ENCODE data around the gene ERN1. TPM values are rescaled to one million over a fixed set of nuclear protein-coding genes. Genes with fewer than 3 reads are reported as not detected.

Gene ERN1
- polyA plus RNA-seq, 1 donor from 2014 or later, result 2.3 TPM

DNA sequence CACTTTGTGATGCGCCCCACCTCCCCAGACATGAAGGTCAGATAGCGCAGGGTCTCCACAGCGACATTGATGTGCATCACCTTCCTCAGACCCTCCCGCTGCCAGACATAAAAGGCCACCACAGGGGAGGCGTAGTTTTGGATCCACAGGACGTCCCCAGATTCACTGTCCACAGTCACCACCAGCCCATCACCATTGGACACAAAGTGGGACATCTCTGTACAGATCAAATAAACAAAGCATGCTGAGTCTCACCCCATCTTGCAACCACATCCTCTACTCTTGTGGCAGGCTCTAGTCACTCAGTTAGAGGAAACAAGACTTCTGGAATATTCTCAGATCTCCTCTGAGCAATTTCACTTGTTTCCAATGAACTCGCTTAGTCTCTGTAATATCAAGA is 63.2 kb downstream of the ERN1 start:
- H3K79me2 ChIP-seq (replicated peaks; ENCODE audit: insufficient read depth, low read length), result no peaks in the 10 kb centered on the region
- H3K36me3 ChIP-seq (ENCODE audit: insufficient read depth, low read length), result peaks cover 14% of the 10 kb centered on the region
- H3K27me3 ChIP-seq (ENCODE audit: insufficient read depth, low read depth, low read length), result no peaks in the 10 kb centered on the region
- H3K27ac ChIP-seq (ENCODE audit: low read length), result no peak overlapping the region
- no peak overlapping the region for H2AFZ ChIP-seq (ENCODE audit: low read depth, low read length)
- H3K4me2 ChIP-seq (ENCODE audit: low read length), result no peak overlapping the region
- no peak overlapping the region for H3K9ac ChIP-seq (ENCODE audit: low read length)
- H3K9me2 ChIP-seq (ENCODE audit: insufficient read depth, low read length), result no peaks in the 10 kb centered on the region
- TF ChIP-seq EP300 (conservative IDR thresholded peaks at IDR 0.05; ENCODE audit: poor library complexity, severe bottlenecking), result no peak
- TF ChIP-seq, protein P1, sequence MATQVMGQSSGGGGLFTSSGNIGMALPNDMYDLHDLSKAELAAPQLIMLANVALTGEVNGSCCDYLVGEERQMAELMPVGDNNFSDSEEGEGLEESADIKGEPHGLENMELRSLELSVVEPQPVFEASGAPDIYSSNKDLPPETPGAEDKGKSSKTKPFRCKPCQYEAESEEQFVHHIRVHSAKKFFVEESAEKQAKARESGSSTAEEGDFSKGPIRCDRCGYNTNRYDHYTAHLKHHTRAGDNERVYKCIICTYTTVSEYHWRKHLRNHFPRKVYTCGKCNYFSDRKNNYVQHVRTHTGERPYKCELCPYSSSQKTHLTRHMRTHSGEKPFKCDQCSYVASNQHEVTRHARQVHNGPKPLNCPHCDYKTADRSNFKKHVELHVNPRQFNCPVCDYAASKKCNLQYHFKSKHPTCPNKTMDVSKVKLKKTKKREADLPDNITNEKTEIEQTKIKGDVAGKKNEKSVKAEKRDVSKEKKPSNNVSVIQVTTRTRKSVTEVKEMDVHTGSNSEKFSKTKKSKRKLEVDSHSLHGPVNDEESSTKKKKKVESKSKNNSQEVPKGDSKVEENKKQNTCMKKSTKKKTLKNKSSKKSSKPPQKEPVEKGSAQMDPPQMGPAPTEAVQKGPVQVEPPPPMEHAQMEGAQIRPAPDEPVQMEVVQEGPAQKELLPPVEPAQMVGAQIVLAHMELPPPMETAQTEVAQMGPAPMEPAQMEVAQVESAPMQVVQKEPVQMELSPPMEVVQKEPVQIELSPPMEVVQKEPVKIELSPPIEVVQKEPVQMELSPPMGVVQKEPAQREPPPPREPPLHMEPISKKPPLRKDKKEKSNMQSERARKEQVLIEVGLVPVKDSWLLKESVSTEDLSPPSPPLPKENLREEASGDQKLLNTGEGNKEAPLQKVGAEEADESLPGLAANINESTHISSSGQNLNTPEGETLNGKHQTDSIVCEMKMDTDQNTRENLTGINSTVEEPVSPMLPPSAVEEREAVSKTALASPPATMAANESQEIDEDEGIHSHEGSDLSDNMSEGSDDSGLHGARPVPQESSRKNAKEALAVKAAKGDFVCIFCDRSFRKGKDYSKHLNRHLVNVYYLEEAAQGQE (IDR thresholded peaks at IDR 0.05; ENCODE audit: borderline replicate concordance), result no peak
- no peak for TF ChIP-seq EZH2 (IDR thresholded peaks at IDR 0.05; ENCODE audit: borderline replicate concordance, insufficient read depth, low read length, poor library complexity, severe bottlenecking)
- no peak for TF ChIP-seq TAF1 (IDR thresholded peaks at IDR 0.05; ENCODE audit: low read depth)
- no peak for TF ChIP-seq RAD21 (conservative IDR thresholded peaks at IDR 0.05)
- TF ChIP-seq MXI1 (conservative IDR thresholded peaks at IDR 0.05; ENCODE audit: poor library complexity, severe bottlenecking), result no peak
- TF ChIP-seq SMC3 (conservative IDR thresholded peaks at IDR 0.05; ENCODE audit: poor library complexity), result no peak
- TF ChIP-seq, protein P2, sequence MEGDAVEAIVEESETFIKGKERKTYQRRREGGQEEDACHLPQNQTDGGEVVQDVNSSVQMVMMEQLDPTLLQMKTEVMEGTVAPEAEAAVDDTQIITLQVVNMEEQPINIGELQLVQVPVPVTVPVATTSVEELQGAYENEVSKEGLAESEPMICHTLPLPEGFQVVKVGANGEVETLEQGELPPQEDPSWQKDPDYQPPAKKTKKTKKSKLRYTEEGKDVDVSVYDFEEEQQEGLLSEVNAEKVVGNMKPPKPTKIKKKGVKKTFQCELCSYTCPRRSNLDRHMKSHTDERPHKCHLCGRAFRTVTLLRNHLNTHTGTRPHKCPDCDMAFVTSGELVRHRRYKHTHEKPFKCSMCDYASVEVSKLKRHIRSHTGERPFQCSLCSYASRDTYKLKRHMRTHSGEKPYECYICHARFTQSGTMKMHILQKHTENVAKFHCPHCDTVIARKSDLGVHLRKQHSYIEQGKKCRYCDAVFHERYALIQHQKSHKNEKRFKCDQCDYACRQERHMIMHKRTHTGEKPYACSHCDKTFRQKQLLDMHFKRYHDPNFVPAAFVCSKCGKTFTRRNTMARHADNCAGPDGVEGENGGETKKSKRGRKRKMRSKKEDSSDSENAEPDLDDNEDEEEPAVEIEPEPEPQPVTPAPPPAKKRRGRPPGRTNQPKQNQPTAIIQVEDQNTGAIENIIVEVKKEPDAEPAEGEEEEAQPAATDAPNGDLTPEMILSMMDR (IDR thresholded peaks at IDR 0.05; ENCODE audit: poor library complexity, severe bottlenecking), result no peak
- TF ChIP-seq POLR2AphosphoS5 (IDR thresholded peaks at IDR 0.05), result no peak
- no peak overlapping the region for H3K4me3 ChIP-seq (ENCODE audit: low read length)
- no peaks in the 10 kb centered on the region for H4K20me1 ChIP-seq (ENCODE audit: insufficient read depth)
- no peaks in the 10 kb centered on the region for H3F3A ChIP-seq (ENCODE audit: insufficient read depth, low read length, poor library complexity, severe bottlenecking)
- H3K9me3 ChIP-seq (ENCODE audit: low read length), result peaks cover 8% of the 10 kb centered on the region

DNA sequence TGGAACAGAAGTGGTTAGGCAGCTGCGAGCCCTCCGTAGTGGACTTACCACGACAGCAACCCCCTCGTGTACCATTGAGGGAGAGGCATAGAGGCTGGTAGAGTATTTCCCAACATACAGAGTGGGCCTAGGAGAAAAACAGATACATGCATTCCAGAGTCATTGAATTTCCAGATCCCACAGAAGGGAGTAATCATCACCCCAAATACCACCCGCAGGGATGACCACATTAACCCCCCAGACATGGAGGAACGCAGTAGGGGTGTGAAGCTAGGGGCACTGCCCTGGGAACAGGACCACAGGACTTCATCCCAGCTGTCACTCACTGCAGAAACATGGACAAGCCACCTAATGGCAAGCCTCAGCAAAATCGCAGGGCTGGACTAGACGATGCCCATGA is 64.8 kb downstream of the ERN1 start:
- H3K27me3 ChIP-seq (ENCODE audit: insufficient read depth, low read depth, low read length), result no peaks in the 10 kb centered on the region
- no peak overlapping the region for H3K9ac ChIP-seq (ENCODE audit: low read length)
- no peaks in the 10 kb centered on the region for H3F3A ChIP-seq (ENCODE audit: insufficient read depth, low read length, poor library complexity, severe bottlenecking)
- TF ChIP-seq, protein P2 (IDR thresholded peaks at IDR 0.05; ENCODE audit: poor library complexity, severe bottlenecking), result no peak
- TF ChIP-seq POLR2AphosphoS5 (IDR thresholded peaks at IDR 0.05) (no peak), SMC3 (conservative IDR thresholded peaks at IDR 0.05; ENCODE audit: poor library complexity) (no peak), EZH2 (IDR thresholded peaks at IDR 0.05; ENCODE audit: borderline replicate concordance, insufficient read depth, low read length, poor library complexity, severe bottlenecking) (no peak), EP300 (conservative IDR thresholded peaks at IDR 0.05; ENCODE audit: poor library complexity, severe bottlenecking) (no peak), RAD21 (conservative IDR thresholded peaks at IDR 0.05) (no peak), MXI1 (conservative IDR thresholded peaks at IDR 0.05; ENCODE audit: poor library complexity, severe bottlenecking) (no peak), TAF1 (IDR thresholded peaks at IDR 0.05; ENCODE audit: low read depth) (no peak)
- TF ChIP-seq, protein P1 (IDR thresholded peaks at IDR 0.05; ENCODE audit: borderline replicate concordance), result no peak
- no peak overlapping the region for H3K4me2 ChIP-seq (ENCODE audit: low read length)
- no peaks in the 10 kb centered on the region for H4K20me1 ChIP-seq (ENCODE audit: insufficient read depth)
- no peak overlapping the region for H2AFZ ChIP-seq (ENCODE audit: low read depth, low read length)
- H3K9me3 ChIP-seq (ENCODE audit: low read length), result peaks cover 8% of the 10 kb centered on the region
- no peak overlapping the region for H3K4me3 ChIP-seq (ENCODE audit: low read length)
- no peaks in the 10 kb centered on the region for H3K79me2 ChIP-seq (replicated peaks; ENCODE audit: insufficient read depth, low read length)
- H3K36me3 ChIP-seq (ENCODE audit: insufficient read depth, low read length), result peaks cover 14% of the 10 kb centered on the region
- H3K27ac ChIP-seq (ENCODE audit: low read length), result no peak overlapping the region
- H3K9me2 ChIP-seq (ENCODE audit: insufficient read depth, low read length), result no peaks in the 10 kb centered on the region

All from neural cell (in vitro differentiated cells).